Thymus (tissue), 11 donors: ENCODE data around the gene MAP3K9. TPM values are rescaled to one million over a fixed set of nuclear protein-coding genes. Genes with fewer than 3 reads are reported as not detected.

Source experiments
- DNase-seq, 9 donors: peaks; one replicate each; pipeline ENCODE4 v3.0.0-alpha.2; 2013; ENCODE audit warnings: low spot score in 9 of 9, low read depth in 6 of 9, missing footprints in 1 of 9
- H3K27ac ChIP-seq, 2 donors: one replicate each; pipeline ENCODE4 v1.5.1; 2013; ENCODE audit warnings: control low read depth in 1 of 2, low read depth in 1 of 2, low read length in 1 of 2, mild to moderate bottlenecking in 1 of 2, moderate library complexity in 1 of 2
- H3K27me3 ChIP-seq, 2 donors: one replicate each; pipeline ENCODE4 v1.5.1; 2013; ENCODE audit warnings: low read length in 1 of 2; ENCODE audit not compliant: control insufficient read depth in 2 of 2, insufficient read depth in 1 of 2
- H3K36me3 ChIP-seq, 2 donors: one replicate each; pipeline ENCODE4 v1.5.1; 2013; ENCODE audit warnings: low read length in 1 of 2, mild to moderate bottlenecking in 1 of 2, moderate library complexity in 1 of 2; ENCODE audit not compliant: control insufficient read depth in 2 of 2, insufficient read depth in 2 of 2
- H3K4me1 ChIP-seq, 2 donors: one replicate each; pipeline ENCODE4 v1.5.1; 2013; ENCODE audit warnings: low read length in 2 of 2; ENCODE audit not compliant: control insufficient read depth in 2 of 2, insufficient read depth in 2 of 2
- H3K4me3 ChIP-seq, 2 donors: one replicate each; pipeline ENCODE4 v1.5.1; 2013; ENCODE audit warnings: low read length in 2 of 2, control low read depth in 1 of 2, mild to moderate bottlenecking in 1 of 2
- H3K9me3 ChIP-seq, 2 donors: one replicate each; pipeline ENCODE4 v1.5.1; 2013; ENCODE audit warnings: low read length in 1 of 2, mild to moderate bottlenecking in 1 of 2; ENCODE audit not compliant: control insufficient read depth in 2 of 2, insufficient read depth in 1 of 2
- WGBS: extraction: QIAGEN DNeasy Blood & Tissue Kit; methylation state at CpG from one replicate; pipeline ENCODE4 v1.1.7; 2013; 5-methylcytosine and 5-hydroxymethylcytosine counted together
- polyA plus RNA-seq: library from polyadenylated mRNA; stranded (reverse); fragments of 200-250 nt; gene quantifications from one replicate; pipeline ENCODE4 v1.2.3, GENCODE V29; 2013
- total RNA-seq: library from RNA; stranded (reverse); fragments of 120-200 nt; gene quantifications from one replicate; pipeline ENCODE4 v1.2.4, GENCODE V29; 2013
- donor health status: healthy.

MAP3K9 gene
- total and polyA plus RNA-seq, 2 donors: 0.47 to 0.75 TPM

- 91% methylated on average over 2 of the region's 2 CpGs for WGBS
- DNase-seq: no peak
- Histone ChIP-seq H3K9me3 (no peaks in the 10 kb centered on the region), H3K36me3 (no peaks in the 10 kb centered on the region), H3K27ac (no peak overlapping the region), H3K27me3 (no peaks in the 10 kb centered on the region), H3K4me1 (no peaks in the 10 kb centered on the region), H3K4me3 (no peak overlapping the region)
These were observed 33.6 kb upstream of the MAP3K9 start for GRCh38 chr14:70842851-70843462.

GRCh38 chr14:70838076-70838475, 28.8 kb upstream of the MAP3K9 start:
- H3K4me1 ChIP-seq: no peaks in the 10 kb centered on the region
- H3K36me3 ChIP-seq: no peaks in the 10 kb centered on the region
- no peaks in the 10 kb centered on the region for H3K9me3 ChIP-seq
- no peaks in the 10 kb centered on the region for H3K27me3 ChIP-seq
- H3K27ac ChIP-seq: no peak overlapping the region
- H3K4me3 ChIP-seq: no peak overlapping the region
- 94% methylated on average over 4 of the region's 4 CpGs for WGBS
- no peak for DNase-seq

GRCh38 chr14:70836946-70837345, 27.6 kb upstream of the MAP3K9 start:
- DNase-seq: no peak
- H3K27ac ChIP-seq: no peak overlapping the region

DNA sequence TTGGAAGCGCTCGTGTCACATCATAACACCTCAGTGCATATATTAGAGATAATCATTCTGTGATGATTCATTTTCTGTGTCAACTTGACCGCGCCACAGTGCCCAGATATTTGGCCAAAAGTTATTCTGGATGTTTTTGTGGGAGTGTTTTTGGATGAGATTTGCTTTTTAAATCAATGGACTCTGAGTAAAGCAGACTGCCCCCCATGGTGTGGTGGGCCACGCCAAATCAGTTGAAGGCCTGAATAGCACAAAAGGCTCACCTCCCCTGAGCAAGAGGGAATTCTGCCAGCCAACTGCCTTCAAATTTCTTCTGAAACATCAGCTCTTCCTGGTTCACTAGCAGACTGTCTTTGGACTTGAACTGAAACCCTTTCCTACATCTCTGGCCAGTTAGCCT, 24.6 kb upstream of the MAP3K9 start:
- Histone ChIP-seq H3K4me3 (no peak overlapping the region), H3K9me3 (no peaks in the 10 kb centered on the region), H3K27me3 (no peaks in the 10 kb centered on the region), H3K4me1 (no peaks in the 10 kb centered on the region), H3K36me3 (no peaks in the 10 kb centered on the region), H3K27ac (no peak overlapping the region)
- WGBS: 99% methylated on average over 5 of the region's 5 CpGs
- no peak for DNase-seq

More at GRCh38 chr14:70836946-70837345, 27.6 kb upstream of the MAP3K9 start:
- Histone ChIP-seq H3K4me1 (no peaks in the 10 kb centered on the region), H3K4me3 (no peak overlapping the region), H3K36me3 (no peaks in the 10 kb centered on the region), H3K9me3 (no peaks in the 10 kb centered on the region), H3K27me3 (no peaks in the 10 kb centered on the region)

DNA sequence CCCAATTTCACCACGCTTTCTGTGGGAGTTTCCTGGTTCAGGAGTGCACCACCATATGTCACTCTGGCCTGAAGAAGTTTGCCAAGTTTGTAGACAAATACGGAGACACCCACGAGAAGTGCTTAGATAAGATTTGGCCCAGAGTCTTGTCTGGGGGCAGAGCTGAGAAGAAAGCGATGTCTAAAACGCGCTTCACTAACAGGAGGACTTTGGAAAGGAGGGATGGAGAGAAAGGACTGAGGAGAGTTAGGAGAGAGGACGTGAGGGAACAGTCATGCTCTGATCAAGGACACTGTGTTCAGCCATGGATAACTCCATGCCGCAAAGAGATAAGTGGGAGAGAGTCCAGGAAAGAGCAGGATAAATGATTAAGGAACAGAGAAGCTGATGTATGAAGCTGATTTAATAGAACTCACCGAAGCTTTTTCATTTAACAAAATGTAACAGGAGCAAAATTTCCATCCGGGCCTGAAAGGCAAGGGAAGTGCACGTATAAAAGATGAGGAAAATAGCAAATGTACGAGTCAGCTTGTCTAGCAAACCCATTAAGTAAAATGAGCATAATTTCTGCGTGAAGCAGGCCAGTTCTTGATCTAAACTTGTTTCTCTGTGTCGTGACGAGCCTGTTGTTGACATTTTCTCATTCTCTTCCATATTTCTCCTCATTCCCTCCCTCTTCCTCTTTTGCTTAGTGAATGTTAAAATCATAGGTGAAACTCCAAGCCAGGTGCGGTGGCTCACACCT, 23.4 kb upstream of the MAP3K9 start:
- Histone ChIP-seq H3K4me1 (no peaks in the 10 kb centered on the region), H3K36me3 (no peaks in the 10 kb centered on the region), H3K27ac (no peak overlapping the region), H3K4me3 (no peak overlapping the region), H3K27me3 (no peaks in the 10 kb centered on the region), H3K9me3 (no peaks in the 10 kb centered on the region)
- WGBS: 94% methylated on average over 16 of the region's 16 CpGs
- no peak for DNase-seq

DNA sequence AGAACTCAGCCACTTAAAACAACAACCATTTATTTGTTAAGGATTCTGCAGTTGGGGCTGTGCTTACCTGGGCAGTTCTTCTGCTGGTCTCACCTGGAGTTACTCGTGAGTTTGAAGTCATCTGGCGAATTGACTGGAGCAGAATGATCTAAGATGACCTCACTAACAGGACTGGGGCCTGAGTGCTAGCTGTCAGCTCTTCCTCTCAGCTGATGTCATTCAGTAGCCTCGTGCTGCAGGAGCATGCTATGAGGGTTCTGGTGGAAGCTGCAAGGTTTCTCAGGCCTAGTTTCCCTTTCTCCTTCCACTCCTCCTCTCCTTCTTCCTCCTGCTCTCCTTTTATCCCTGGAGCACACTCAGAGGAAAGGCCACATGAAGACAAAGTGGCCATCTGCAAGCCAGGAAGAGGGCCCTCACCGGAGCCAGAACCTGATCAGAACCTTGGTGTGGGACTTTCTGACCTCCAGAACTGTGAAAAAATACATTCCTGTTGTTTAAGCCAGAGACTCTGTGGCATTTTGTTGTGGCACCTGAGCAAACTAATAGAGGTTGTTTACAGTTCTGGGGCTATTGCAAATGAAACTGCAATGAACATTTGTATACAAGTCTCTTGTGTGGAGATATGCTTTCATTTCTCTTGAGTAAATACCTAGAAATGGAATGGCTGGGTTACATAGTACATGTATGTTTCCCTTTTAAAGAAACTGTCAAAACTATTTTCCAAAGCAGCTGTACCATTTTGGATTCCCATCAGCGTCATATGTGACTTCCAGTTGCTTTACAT, 21.9 kb upstream of the MAP3K9 start:
- H3K27me3 ChIP-seq: no peaks in the 10 kb centered on the region
- H3K27ac ChIP-seq: no peak overlapping the region
- H3K36me3 ChIP-seq: no peaks in the 10 kb centered on the region
- H3K4me3 ChIP-seq: no peak overlapping the region
- H3K9me3 ChIP-seq: no peaks in the 10 kb centered on the region
- 74% methylated on average over 5 of the region's 5 CpGs for WGBS
- H3K4me1 ChIP-seq: no peaks in the 10 kb centered on the region
- DNase-seq: no peak

DNA sequence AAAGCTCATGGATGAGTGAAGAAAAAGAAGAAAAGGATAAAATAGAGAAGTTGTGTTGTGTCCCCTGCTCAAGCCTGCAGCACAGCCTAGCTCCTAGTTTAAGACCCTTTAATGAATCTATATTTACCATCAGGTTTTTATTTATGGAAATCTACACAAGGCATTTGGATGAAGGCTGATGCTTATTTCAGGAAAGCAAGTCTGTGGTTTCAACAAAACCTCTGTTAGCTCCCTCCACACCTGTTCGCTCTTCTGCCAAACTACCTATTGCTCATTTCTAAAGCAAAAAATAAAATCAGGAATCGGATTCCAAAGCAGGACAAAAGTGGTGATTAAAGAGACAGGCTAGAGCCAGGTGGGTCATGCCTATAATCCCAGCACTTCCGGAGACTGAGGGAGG, 18.9 kb upstream of the MAP3K9 start:
- H3K9me3 ChIP-seq: no peaks in the 10 kb centered on the region
- H3K36me3 ChIP-seq: no peaks in the 10 kb centered on the region
- WGBS: 73% methylated on average over 3 of the region's 3 CpGs
- DNase-seq: no peak
- no peak overlapping the region for H3K27ac ChIP-seq
- H3K4me1 ChIP-seq: no peaks in the 10 kb centered on the region
- no peak overlapping the region for H3K4me3 ChIP-seq
- peaks cover 7 to 10% of the 10 kb centered on the region in 2 donors for H3K27me3 ChIP-seq

- peaks cover 11 to 14% of the 10 kb centered on the region in 2 donors for H3K27me3 ChIP-seq
- peaks cover 0 to 2% of the 10 kb centered on the region in 2 donors for H3K9me3 ChIP-seq
- WGBS: 94% methylated on average over 6 of the region's 6 CpGs
- H3K36me3 ChIP-seq: no peaks in the 10 kb centered on the region
- no peak overlapping the region for H3K27ac ChIP-seq
- no peak overlapping the region for H3K4me3 ChIP-seq
- H3K4me1 ChIP-seq: peaks cover 0 to 3% of the 10 kb centered on the region in 2 donors
- no peak for DNase-seq
These were observed 18.4 kb upstream of the MAP3K9 start for GRCh38 chr14:70827752-70828151.

DNA sequence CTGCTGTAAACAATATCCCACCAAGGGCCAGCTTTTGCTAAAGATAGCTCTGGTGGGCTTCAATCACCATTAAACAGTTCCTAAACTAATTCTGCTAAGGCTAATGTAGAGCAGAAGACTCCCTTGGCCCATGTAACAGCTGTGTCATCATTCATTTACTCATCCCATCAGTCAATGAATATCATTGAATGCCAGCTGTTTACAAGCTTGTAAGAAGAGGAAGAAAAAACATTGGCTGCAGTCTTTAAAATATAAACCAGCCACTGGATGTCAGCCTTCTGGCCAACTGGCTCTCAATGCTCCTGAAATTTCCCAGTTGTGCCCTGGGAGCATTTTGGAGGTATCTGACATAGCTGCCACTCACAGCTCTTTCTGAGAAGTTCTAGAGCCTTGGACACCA, 18.0 kb upstream of the MAP3K9 start:
- H3K27ac ChIP-seq: no peak overlapping the region
- H3K36me3 ChIP-seq: no peaks in the 10 kb centered on the region
- DNase-seq: no peak
- H3K4me1 ChIP-seq: peaks cover 0 to 5% of the 10 kb centered on the region in 2 donors
- H3K27me3 ChIP-seq: peaks cover 11 to 18% of the 10 kb centered on the region in 2 donors
- peaks cover 0 to 4% of the 10 kb centered on the region in 2 donors for H3K9me3 ChIP-seq
- H3K4me3 ChIP-seq: no peak overlapping the region
